IMR-90 (cell line): Measurements from ENCODE around the gene TBPL1. TPM values are rescaled to one million over a fixed set of nuclear protein-coding genes. Genes with fewer than 3 reads are reported as not detected.

Experiments
- ATAC-seq: fragments of 200-7000 bp; cut with Tn5 transposase; 2 replicates; pipeline ENCODE4 v1.9.1; 2020; ENCODE audit warnings: low read depth, mild to moderate bottlenecking, moderate library complexity
- BruUV-seq: library from RNA; stranded (reverse); fragments of 400-500 nt; replicated peaks from 2 replicates; lab custom pipeline; 2021; lab: Mats Ljungman, UMichigan
- CTCF ChIA-PET: fragments of 300-600 bp; formaldehyde crosslinking; extraction: SDS; loops from one replicate; lab custom pipeline; 2021; ENCODE audit warnings: antibody characterized with exemption; lab: Yijun Ruan, JAX
- POLR2A ChIA-PET: fragments of 300-600 bp; sonication (Branson Sonifier 250); formaldehyde crosslinking; loops from one replicate; lab custom pipeline; 2022; ENCODE audit warnings: antibody characterized with exemption; ENCODE audit not compliant: unreplicated experiment; lab: Charles Lee
- DNase-seq: peaks from one replicate; pipeline ENCODE4 v3.0.0; 2013
- H2AFZ ChIP-seq: replicated peaks from 2 replicates; pipeline ENCODE3; 2013; ENCODE audit warnings: low read length, mild to moderate bottlenecking; ENCODE audit not compliant: poor library complexity
- H2AK5ac ChIP-seq: 2 replicates; pipeline ENCODE4 v1.6.1; 2013; ENCODE audit warnings: low read depth, low read length, inconsistent platforms
- H2AK9ac ChIP-seq: replicated peaks from 2 replicates; pipeline ENCODE3; 2013; ENCODE audit warnings: mild to moderate bottlenecking, low read depth, low read length, moderate library complexity; ENCODE audit not compliant: poor library complexity
- H2BK120ac ChIP-seq: 2 replicates; pipeline ENCODE4 v1.6.1; 2013; ENCODE audit warnings: low read depth, low read length, inconsistent platforms
- H2BK15ac ChIP-seq: 3 replicates; pipeline ENCODE4 v1.6.1; 2013; ENCODE audit warnings: low read depth, low read length, inconsistent platforms
- H2BK20ac ChIP-seq: 2 replicates; pipeline ENCODE4 v1.6.1; 2013; ENCODE audit warnings: low read depth, mild to moderate bottlenecking, inconsistent platforms, low read length, moderate library complexity
- H2BK5ac ChIP-seq: 2 replicates; pipeline ENCODE4 v1.6.1; 2013; ENCODE audit warnings: mild to moderate bottlenecking, low read depth, low read length, inconsistent platforms; ENCODE audit not compliant: poor library complexity, severe bottlenecking
- H3K14ac ChIP-seq: replicated peaks from 2 replicates; pipeline ENCODE4 v1.6.1; 2013; ENCODE audit warnings: low read depth, low read length, inconsistent platforms
- H3K18ac ChIP-seq: 2 replicates; pipeline ENCODE4 v1.6.1; 2013; ENCODE audit warnings: low read depth, low read length, control low read depth
- H3K23ac ChIP-seq: 2 replicates; pipeline ENCODE4 v1.6.1; 2013; ENCODE audit warnings: low read depth, low read length, inconsistent platforms
- H3K27ac ChIP-seq: 2 replicates; pipeline ENCODE4 v1.5.1; 2013; ENCODE audit warnings: mild to moderate bottlenecking, control low read depth, low read length; ENCODE audit not compliant: insufficient read depth
- H3K27me3 ChIP-seq: 2 replicates; pipeline ENCODE4 v1.6.1; 2013; ENCODE audit warnings: low read length; ENCODE audit not compliant: control insufficient read depth, insufficient read depth
- H3K36me3 ChIP-seq: 2 replicates; pipeline ENCODE4 v1.6.1; 2013; ENCODE audit warnings: low read length, mixed read lengths; ENCODE audit not compliant: control insufficient read depth, insufficient read depth
- H3K4ac ChIP-seq: 2 replicates; pipeline ENCODE4 v1.6.1; 2013; ENCODE audit warnings: low read depth, low read length, inconsistent platforms
- H3K4me1 ChIP-seq: 2 replicates; pipeline ENCODE4 v1.6.1; 2013; ENCODE audit warnings: low read length, mixed read lengths; ENCODE audit not compliant: control insufficient read depth, insufficient read depth
- H3K4me2 ChIP-seq: 2 replicates; pipeline ENCODE4 v1.6.1; 2013; ENCODE audit warnings: low read depth, mild to moderate bottlenecking, control low read depth, low read length, moderate library complexity
- H3K4me3 ChIP-seq: 2 replicates; pipeline ENCODE4 v1.5.1; 2013; ENCODE audit warnings: low read depth, mild to moderate bottlenecking, control low read depth, low read length, moderate library complexity; ENCODE audit not compliant: insufficient read depth
- H3K56ac ChIP-seq: 2 replicates; pipeline ENCODE4 v1.6.1; 2013; ENCODE audit warnings: low read length, inconsistent platforms; ENCODE audit not compliant: insufficient read depth; ENCODE audit errors: extremely low read depth
- H3K79me1 ChIP-seq, 2 experiments: 2 replicates each; pipeline ENCODE4 v1.6.1; 2013; ENCODE audit warnings: low read length in 2 of 2, inconsistent platforms in 1 of 2, low read depth in 1 of 2
- H3K9ac ChIP-seq: 2 replicates; pipeline ENCODE4 v1.6.1; 2013; ENCODE audit warnings: low read depth, low read length, control low read depth
- H3K9me1 ChIP-seq: 2 replicates; pipeline ENCODE4 v1.6.1; 2013; ENCODE audit warnings: low read length, inconsistent platforms; ENCODE audit not compliant: insufficient read depth
- H3K9me3 ChIP-seq: 2 replicates; pipeline ENCODE4 v1.6.1; 2013; ENCODE audit warnings: low read length; ENCODE audit not compliant: control insufficient read depth, insufficient read depth
- H4K20me1 ChIP-seq: 2 replicates; pipeline ENCODE4 v1.6.1; 2013; ENCODE audit warnings: low read length, inconsistent platforms; ENCODE audit not compliant: insufficient read depth
- H4K5ac ChIP-seq: 2 replicates; pipeline ENCODE4 v1.6.1; 2013; ENCODE audit warnings: mild to moderate bottlenecking, low read depth, low read length, control low read depth
- H4K8ac ChIP-seq, 2 experiments: 2 replicates each; pipeline ENCODE4 v1.6.1; 2013; ENCODE audit warnings: low read depth in 2 of 2, low read length in 2 of 2, control low read depth in 1 of 2, inconsistent platforms in 1 of 2
- H4K91ac ChIP-seq: 2 replicates; pipeline ENCODE4 v1.6.1; 2013; ENCODE audit warnings: low read depth, low read length, inconsistent platforms; ENCODE audit not compliant: insufficient read depth
- BHLHE40 ChIP-seq: fragments of 150-350 bp; IDR thresholded peaks from 2 replicates; pipeline ENCODE4 v1.6.1; 2016; ENCODE audit warnings: mild to moderate bottlenecking, low read depth, low read length
- CEBPB ChIP-seq: IDR thresholded peaks from 2 replicates; pipeline ENCODE4 v1.6.1; 2012; ENCODE audit warnings: low read depth, low read length, improper control_type of control experiment
- CHD1 ChIP-seq: IDR thresholded peaks from 2 replicates; pipeline ENCODE4 v1.6.1; 2012; ENCODE audit warnings: low read depth, low read length, improper control_type of control experiment
- CTCF ChIP-seq: conservative IDR thresholded peaks from 2 replicates; pipeline ENCODE4 v1.5.1; 2012; ENCODE audit warnings: mild to moderate bottlenecking, low read depth, low read length, improper control_type of control experiment
- ELK1 ChIP-seq: fragments of 150-350 bp; IDR thresholded peaks from 2 replicates; pipeline ENCODE4 v1.6.1; 2016; ENCODE audit warnings: low read depth, mild to moderate bottlenecking, low read length, moderate library complexity, borderline replicate concordance
- FOS ChIP-seq: fragments of 150-350 bp; IDR thresholded peaks from 2 replicates; pipeline ENCODE4 v1.6.1; 2016; ENCODE audit warnings: low read depth, low read length
- MAFK ChIP-seq: IDR thresholded peaks from 2 replicates; pipeline ENCODE4 v1.6.1; 2012; ENCODE audit warnings: low read depth, low read length, improper control_type of control experiment
- MAZ ChIP-seq: IDR thresholded peaks from 2 replicates; pipeline ENCODE4 v1.6.1; 2012; ENCODE audit warnings: low read depth, mild to moderate bottlenecking, low read length, improper control_type of control experiment, moderate library complexity, borderline replicate concordance
- MXI1 ChIP-seq: IDR thresholded peaks from 2 replicates; pipeline ENCODE4 v1.6.1; 2012; ENCODE audit warnings: low read depth, mild to moderate bottlenecking, low read length, moderate library complexity, borderline replicate concordance
- NFE2L2 ChIP-seq: fragments of 150-350 bp; IDR thresholded peaks from 2 replicates; pipeline ENCODE4 v1.6.1; 2016; ENCODE audit warnings: low read depth, mild to moderate bottlenecking, low read length
- POLR2A ChIP-seq: IDR thresholded peaks from 2 replicates; pipeline ENCODE4 v1.6.1; 2012; ENCODE audit warnings: mild to moderate bottlenecking, low read depth, low read length
- RAD21 ChIP-seq: IDR thresholded peaks from 2 replicates; pipeline ENCODE4 v1.6.1; 2012; ENCODE audit warnings: low read length, improper control_type of control experiment
- RCOR1 ChIP-seq: IDR thresholded peaks from 2 replicates; pipeline ENCODE4 v1.6.1; 2012; ENCODE audit warnings: mild to moderate bottlenecking, low read length, improper control_type of control experiment; ENCODE audit not compliant: insufficient replicate concordance
- RFX5 ChIP-seq: IDR thresholded peaks from 2 replicates; pipeline ENCODE4 v1.8.0; 2012; ENCODE audit warnings: low read depth, mild to moderate bottlenecking, low read length, moderate library complexity
- SMC3 ChIP-seq: fragments of 150-350 bp; IDR thresholded peaks from 2 replicates; pipeline ENCODE4 v1.6.1; 2016; ENCODE audit warnings: low read depth, mild to moderate bottlenecking, antibody characterized with exemption, low read length, moderate library complexity
- USF2 ChIP-seq: fragments of 150-350 bp; IDR thresholded peaks from 2 replicates; pipeline ENCODE4 v1.6.1; 2017; ENCODE audit warnings: mild to moderate bottlenecking, antibody characterized with exemption, low read length, low read depth
- WGBS, 2 experiments: methylation state at CpG; one replicate each; pipeline versions ENCODE4 v1.1.5 to v1.1.7; 2013; ENCODE audit warnings: missing lambda C conversion rate in 2 of 2; ENCODE audit not compliant: insufficient read length in 1 of 2; ENCODE audit errors: extremely low coverage in 2 of 2; 5-methylcytosine and 5-hydroxymethylcytosine counted together
- dilution Hi-C: fragments of 300-500 bp; cut with HindIII; formaldehyde crosslinking; loops from one replicate; pipeline ENCODE4 v1.14.3; 2018; ENCODE audit warnings: low sequenced_read_pairs; ENCODE audit not compliant: unreplicated experiment
- in situ Hi-C: fragments of 300-500 bp; cut with MboI; formaldehyde crosslinking; loops from 3 replicates; pipeline ENCODE4 v1.14.3; 2019; ENCODE audit warnings: low sequenced_read_pairs, inconsistent platforms, mixed read lengths
- intact Hi-C: fragments of 100-400 bp; cut with micrococcal nuclease; formaldehyde crosslinking; loops from 2 replicates; pipeline ENCODE4 v1.10.0; 2022
- polyA plus RNA-seq, 3 experiments: library from polyadenylated mRNA; depleted of rRNA; stranded (reverse); fragments of >200 nt; gene quantifications; 2 replicates each; pipeline ENCODE4 v1.2.3, GENCODE V29; 2012; ENCODE audit warnings: low replicate concordance in 1 of 3
- total RNA-seq: library from RNA; depleted of rRNA; stranded (reverse); fragments of >200 nt; gene quantifications from 2 replicates; pipeline ENCODE4 v1.2.3, GENCODE V29; 2012

Gene TBPL1
- total and polyA plus RNA-seq, 2 of the 4 experiments (the other 2 are of a cell fraction): 25.6 to 32.5 TPM

- Histone ChIP-seq H3K4me1 (peaks cover 25% of the 10 kb centered on the region), H3K79me1 (peaks cover 0 to 4% of the 10 kb centered on the region in 2 experiments; a peak in 1 of 4 replicates), H2BK5ac (no peak overlapping the region), H3K14ac (no peak overlapping the region), H2AFZ (no peak overlapping the region), H4K91ac (no peak overlapping the region), H3K27me3 (no peaks in the 10 kb centered on the region), H3K4me3 (no peak overlapping the region), H2BK20ac (no peak overlapping the region), H3K27ac (no peak overlapping the region), H3K9ac (no peak overlapping the region), H2AK5ac (no peak overlapping the region), H2BK120ac (no peak overlapping the region), H3K4ac (no peak overlapping the region), H3K4me2 (no peak overlapping the region), H2AK9ac (no peak overlapping the region), H3K36me3 (peaks cover 8% of the 10 kb centered on the region), H2BK15ac (no peak overlapping the region), H4K8ac (no peak overlapping the region), H4K20me1 (peaks cover 4% of the 10 kb centered on the region; the same call in 1 of the 2 replicates), H3K9me1 (peaks cover 16% of the 10 kb centered on the region), H4K5ac (no peak overlapping the region), H3K18ac (no peak overlapping the region), H3K56ac (no peak overlapping the region), H3K9me3 (no peaks in the 10 kb centered on the region), H3K23ac (no peak overlapping the region)
- dilution Hi-C loops: no loop called here
- in situ Hi-C loops: no loop called here
- TF ChIP-seq SMC3 (no peak), RCOR1 (no peak), RFX5 (no peak), RAD21 (no peak), BHLHE40 (no peak), CEBPB (no peak), MAZ (no peak), POLR2A (no peak), ELK1 (no peak), NFE2L2 (no peak), MXI1 (no peak), CTCF (no peak), MAFK (no peak), FOS (no peak), USF2 (no peak), CHD1 (no peak)
- intact Hi-C loops: no loop called here
- ATAC-seq (no peak), DNase-seq (no peak)
- no TSS peak for BruUV-seq
- no CpG with 5 or more reads among the region's 2 CpGs for WGBS, 2 experiments
- ChIA-PET POLR2A (interaction anchor here (1.9 kb wide), 1 partner anchor 13 kb away, joined by 4 read pairs; no protein-coding TSS in a partner anchor), CTCF (interaction anchor here (1.4 kb wide), 1 partner anchor 13 kb away, joined by 6 read pairs; no protein-coding TSS in a partner anchor)
Measured at GRCh38 chr6:133989525-133989924, 36.5 kb downstream of the TBPL1 start.
